Mucosa of descending colon (tissue), 3 donors: Measurements from ENCODE around the gene ACTN2. TPM values are rescaled to one million over a fixed set of nuclear protein-coding genes. Genes with fewer than 3 reads are reported as not detected.

Source experiments
- ATAC-seq: fragments of 200-7000 bp; cut with Tn5 transposase; one replicate; pipeline ENCODE4 v1.9.1; 2020; ENCODE audit warnings: mild to moderate bottlenecking, moderate library complexity
- DNase-seq, 3 donors: peaks; one replicate each; pipeline ENCODE4 v3.0.0-alpha.2; 2020
- H3K36me3 ChIP-seq: fragments of 200-600 bp; one replicate; pipeline ENCODE4 v1.8.0; 2021; ENCODE audit warnings: low read depth, mild to moderate bottlenecking
- H3K4me1 ChIP-seq: fragments of 200-600 bp; one replicate; pipeline ENCODE4 v1.8.0; 2021; ENCODE audit warnings: low read depth, mild to moderate bottlenecking
- H3K4me3 ChIP-seq: fragments of 200-600 bp; one replicate; pipeline ENCODE4 v1.8.0; 2021; ENCODE audit warnings: mild to moderate bottlenecking
- H3K9me3 ChIP-seq: fragments of 200-600 bp; one replicate; pipeline ENCODE4 v1.8.0; 2021; ENCODE audit warnings: mild to moderate bottlenecking
- intact Hi-C, 2 donors: fragments of 100-400 bp; cut with DNase I in 1 of 2; cut with micrococcal nuclease in 1 of 2; formaldehyde crosslinking; loops; one replicate each; pipeline versions ENCODE4 v1.11.0 to v1.11.1; 2022; cut with DNase I, micrococcal nuclease
- total RNA-seq, 3 donors: library from RNA; stranded (reverse); fragmentation: NEBNext Ultra II Directional in 2 of 3; extraction: Animal tissue kit (Norgen Biotek cat#: 25700) in 2 of 3; gene quantifications; one replicate each; pipeline versions ENCODE4 v1.2.1 to v1.2.4, GENCODE V29; 2021 to 2023
- TF ChIP-seq, protein P1 (sequence below): fragments of 200-600 bp; IDR thresholded peaks from one replicate; pipeline ENCODE4 v1.8.0; 2022; ENCODE audit warnings: antibody characterized with exemption, mild to moderate bottlenecking
- donor health status: DM: no; HTN: no; CAD: no; lungs with moderate emphysema.
- donor health status: DM: no; HTN: no; CAD: no.
- donor health status: DM: no; HTN: yes; CAD: no.

The ACTN2 gene
- total RNA-seq, 3 donors from 2014 or later, result 0.35 to 1.3 (median 0.60) TPM

GRCh38 chr1:236802264-236802663 is 116.0 kb downstream of the ACTN2 start:
- intact Hi-C loops, result no loop called here
- H3K4me1 ChIP-seq, result no peaks in the 10 kb centered on the region
- TF ChIP-seq, protein P1, sequence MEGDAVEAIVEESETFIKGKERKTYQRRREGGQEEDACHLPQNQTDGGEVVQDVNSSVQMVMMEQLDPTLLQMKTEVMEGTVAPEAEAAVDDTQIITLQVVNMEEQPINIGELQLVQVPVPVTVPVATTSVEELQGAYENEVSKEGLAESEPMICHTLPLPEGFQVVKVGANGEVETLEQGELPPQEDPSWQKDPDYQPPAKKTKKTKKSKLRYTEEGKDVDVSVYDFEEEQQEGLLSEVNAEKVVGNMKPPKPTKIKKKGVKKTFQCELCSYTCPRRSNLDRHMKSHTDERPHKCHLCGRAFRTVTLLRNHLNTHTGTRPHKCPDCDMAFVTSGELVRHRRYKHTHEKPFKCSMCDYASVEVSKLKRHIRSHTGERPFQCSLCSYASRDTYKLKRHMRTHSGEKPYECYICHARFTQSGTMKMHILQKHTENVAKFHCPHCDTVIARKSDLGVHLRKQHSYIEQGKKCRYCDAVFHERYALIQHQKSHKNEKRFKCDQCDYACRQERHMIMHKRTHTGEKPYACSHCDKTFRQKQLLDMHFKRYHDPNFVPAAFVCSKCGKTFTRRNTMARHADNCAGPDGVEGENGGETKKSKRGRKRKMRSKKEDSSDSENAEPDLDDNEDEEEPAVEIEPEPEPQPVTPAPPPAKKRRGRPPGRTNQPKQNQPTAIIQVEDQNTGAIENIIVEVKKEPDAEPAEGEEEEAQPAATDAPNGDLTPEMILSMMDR, result no peak

DNA sequence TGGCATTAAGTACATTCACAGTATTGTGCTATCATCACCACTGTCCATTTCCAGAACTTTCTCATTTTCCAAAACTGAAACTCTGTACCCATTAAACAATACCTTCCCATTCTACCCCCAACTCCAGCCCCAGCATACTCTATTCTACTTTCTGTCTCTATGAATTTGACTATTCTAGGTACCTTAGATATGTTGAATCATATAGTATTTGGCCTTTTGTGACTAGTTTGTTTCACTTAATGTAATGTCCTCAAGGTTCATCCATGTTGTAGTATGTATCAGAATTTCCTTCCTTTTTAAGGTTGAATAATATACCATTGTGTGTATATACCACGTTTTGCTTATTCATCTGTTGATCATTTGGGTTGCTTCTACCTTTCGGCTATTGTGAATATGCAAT is 120.3 kb downstream of the ACTN2 start:
- Histone ChIP-seq H3K4me1 (no peaks in the 10 kb centered on the region), H3K36me3 (no peaks in the 10 kb centered on the region), H3K9me3 (no peaks in the 10 kb centered on the region), H3K4me3 (no peak overlapping the region)
- intact Hi-C loops, result no loop called here
- TF ChIP-seq, protein P1, result no peak
- ATAC-seq, result no peak
- no peak for DNase-seq

More at GRCh38 chr1:236802264-236802663, 116.0 kb downstream of the ACTN2 start:
- no peak overlapping the region for H3K4me3 ChIP-seq
- no peaks in the 10 kb centered on the region for H3K9me3 ChIP-seq
- H3K36me3 ChIP-seq, result no peaks in the 10 kb centered on the region
- ATAC-seq, result no peak
- no peak for DNase-seq

GRCh38 chr1:236808005-236808404 is 121.7 kb downstream of the ACTN2 start:
- intact Hi-C loops, result no loop called here
- TF ChIP-seq, protein P1, result no peak
- Histone ChIP-seq H3K9me3 (no peaks in the 10 kb centered on the region), H3K4me3 (no peak overlapping the region), H3K4me1 (no peaks in the 10 kb centered on the region), H3K36me3 (no peaks in the 10 kb centered on the region)
- ATAC-seq, result peak; percentile 48
- DNase-seq, result no peak

- ATAC-seq (peak; percentile 92), DNase-seq (peak in 1 of 3 donors; percentile 44)
- H3K36me3 ChIP-seq, result no peaks in the 10 kb centered on the region
- H3K4me1 ChIP-seq, result no peaks in the 10 kb centered on the region
- TF ChIP-seq, protein P1, result no peak
- no peak overlapping the region for H3K4me3 ChIP-seq
- intact Hi-C loops, result no loop called here
- no peaks in the 10 kb centered on the region for H3K9me3 ChIP-seq
Observed at GRCh38 chr1:236808564-236809130, 122.3 kb downstream of the ACTN2 start.

DNA sequence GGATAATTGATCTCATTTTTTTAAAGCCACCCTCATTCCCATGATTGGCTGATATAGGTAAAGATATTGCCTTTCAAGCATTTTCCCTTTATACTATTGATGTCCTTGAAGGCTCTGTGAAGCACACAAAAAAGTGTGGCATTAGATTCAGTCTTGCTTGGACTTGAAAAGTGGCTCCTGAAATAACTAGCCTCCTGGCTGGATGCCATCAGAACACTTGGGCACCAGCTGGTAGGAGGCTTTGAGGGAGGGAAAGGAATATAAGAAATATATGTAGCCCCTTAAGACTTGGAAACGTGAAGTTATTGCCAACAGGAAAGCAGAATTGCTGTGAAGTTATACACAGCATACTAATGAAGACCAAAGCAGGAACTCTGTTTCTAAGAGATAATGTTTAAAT is 122.8 kb downstream of the ACTN2 start:
- intact Hi-C loops, result no loop called here
- H3K4me1 ChIP-seq, result no peaks in the 10 kb centered on the region
- DNase-seq (peak in 1 of 3 donors; percentile 16), ATAC-seq (no peak)
- TF ChIP-seq, protein P1, result no peak
- no peak overlapping the region for H3K4me3 ChIP-seq
- H3K36me3 ChIP-seq, result no peaks in the 10 kb centered on the region
- no peaks in the 10 kb centered on the region for H3K9me3 ChIP-seq

DNA sequence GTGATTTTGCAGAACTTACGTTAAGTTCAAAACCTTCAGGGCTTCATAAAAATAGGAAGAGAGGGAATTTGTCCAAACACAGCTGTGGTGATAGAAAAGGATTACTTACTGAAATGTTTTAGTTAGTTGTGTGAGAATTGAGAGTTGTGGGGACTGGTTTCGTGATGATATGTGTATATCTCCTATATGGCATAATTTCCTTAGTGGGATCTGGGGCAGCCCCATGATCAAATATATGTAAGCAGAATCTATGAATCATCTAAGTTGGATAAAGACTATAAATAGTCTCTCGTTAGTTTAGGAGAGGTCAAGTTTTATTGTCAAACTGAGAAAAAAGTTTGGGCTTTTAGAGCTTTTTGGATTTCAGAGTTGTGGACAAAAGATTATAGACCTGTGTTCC is 123.7 kb downstream of the ACTN2 start:
- DNase-seq, result no peak
- no peaks in the 10 kb centered on the region for H3K36me3 ChIP-seq
- ATAC-seq, result no peak
- TF ChIP-seq, protein P1, result no peak
- intact Hi-C loops, result no loop called here
- no peak overlapping the region for H3K4me3 ChIP-seq
- H3K4me1 ChIP-seq, result no peaks in the 10 kb centered on the region
- H3K9me3 ChIP-seq, result no peaks in the 10 kb centered on the region
